Uterus (tissue), 4 donors: ENCODE data around the gene SPATS1. TPM values are rescaled to one million over a fixed set of nuclear protein-coding genes. Genes with fewer than 3 reads are reported as not detected.
"Not testable (repeated sequence)": the region's sequence is repeated elsewhere in the genome, so short reads cannot be mapped to it uniquely, and the experiment has no call there.

ENCODE experiments used
- DNase-seq, 2 donors: peaks; one replicate each; pipeline ENCODE4 v3.0.0-alpha.2; 2019 to 2020
- H3K27ac ChIP-seq, 2 donors: fragments of 200-600 bp; sonication (generic); 1 replicate in 1 of 2; 2 replicates in 1 of 2; pipeline ENCODE4 v1.5.1; 2016 to 2018
- H3K27me3 ChIP-seq, 2 donors: fragments of 200-600 bp; sonication (generic); one replicate each; pipeline ENCODE4 v1.5.1; 2018 to 2019; ENCODE audit warnings: control low read depth in 1 of 2
- H3K36me3 ChIP-seq, 2 donors: fragments of 200-600 bp; sonication (generic); one replicate each; pipeline ENCODE4 v1.5.1; 2019; ENCODE audit warnings: control low read depth in 1 of 2
- H3K4me1 ChIP-seq, 2 donors: fragments of 200-600 bp; sonication (generic); one replicate each; pipeline ENCODE4 v1.5.1; 2018 to 2019; ENCODE audit warnings: control low read depth in 1 of 2
- H3K4me3 ChIP-seq, 2 donors: fragments of 200-600 bp; sonication (generic); 1 replicate in 1 of 2; 2 replicates in 1 of 2; pipeline ENCODE4 v1.5.1; 2018 to 2019; ENCODE audit warnings: mild to moderate bottlenecking in 1 of 2
- H3K9me3 ChIP-seq, 2 donors: fragments of 200-600 bp; sonication (generic); one replicate each; pipeline ENCODE4 v1.5.1; 2019; ENCODE audit warnings: control low read depth in 1 of 2
- POLR2A ChIP-seq, 2 donors: fragments of 450-650 bp; IDR thresholded peaks; one replicate each; pipeline ENCODE4 v1.6.1; 2016; ENCODE audit warnings: antibody characterized with exemption in 2 of 2, mild to moderate bottlenecking in 1 of 2, moderate library complexity in 1 of 2
- intact Hi-C: fragments of 100-400 bp; cut with DNase I; formaldehyde crosslinking; loops from one replicate; pipeline ENCODE4 v1.15.1; 2023; ENCODE audit warnings: low total_unique reads
- total RNA-seq, 4 donors: library from RNA; depleted of rRNA in 3 of 4; stranded (reverse); fragments of >200 nt in 3 of 4; gene quantifications; one replicate each; pipeline versions ENCODE4 v1.1.0 to v1.2.4, GENCODE V29; 2014 to 2023
- TF ChIP-seq, protein P1 (sequence below), 4 experiments: fragments of 200-600 bp in 2 of 4; fragments of 450-650 bp in 2 of 4; sonication (generic) in 2 of 4; IDR thresholded peaks; one replicate each; pipeline ENCODE4 v1.5.1; 2016 to 2019; ENCODE audit warnings: antibody characterized with exemption in 4 of 4, mild to moderate bottlenecking in 2 of 4, moderate library complexity in 1 of 4
- donor health status: DM: yes; HTN: yes; CAD: no.

The SPATS1 gene
- total RNA-seq, 4 donors from 2014 or later = 0.62 TPM; not detected in 3

DNA sequence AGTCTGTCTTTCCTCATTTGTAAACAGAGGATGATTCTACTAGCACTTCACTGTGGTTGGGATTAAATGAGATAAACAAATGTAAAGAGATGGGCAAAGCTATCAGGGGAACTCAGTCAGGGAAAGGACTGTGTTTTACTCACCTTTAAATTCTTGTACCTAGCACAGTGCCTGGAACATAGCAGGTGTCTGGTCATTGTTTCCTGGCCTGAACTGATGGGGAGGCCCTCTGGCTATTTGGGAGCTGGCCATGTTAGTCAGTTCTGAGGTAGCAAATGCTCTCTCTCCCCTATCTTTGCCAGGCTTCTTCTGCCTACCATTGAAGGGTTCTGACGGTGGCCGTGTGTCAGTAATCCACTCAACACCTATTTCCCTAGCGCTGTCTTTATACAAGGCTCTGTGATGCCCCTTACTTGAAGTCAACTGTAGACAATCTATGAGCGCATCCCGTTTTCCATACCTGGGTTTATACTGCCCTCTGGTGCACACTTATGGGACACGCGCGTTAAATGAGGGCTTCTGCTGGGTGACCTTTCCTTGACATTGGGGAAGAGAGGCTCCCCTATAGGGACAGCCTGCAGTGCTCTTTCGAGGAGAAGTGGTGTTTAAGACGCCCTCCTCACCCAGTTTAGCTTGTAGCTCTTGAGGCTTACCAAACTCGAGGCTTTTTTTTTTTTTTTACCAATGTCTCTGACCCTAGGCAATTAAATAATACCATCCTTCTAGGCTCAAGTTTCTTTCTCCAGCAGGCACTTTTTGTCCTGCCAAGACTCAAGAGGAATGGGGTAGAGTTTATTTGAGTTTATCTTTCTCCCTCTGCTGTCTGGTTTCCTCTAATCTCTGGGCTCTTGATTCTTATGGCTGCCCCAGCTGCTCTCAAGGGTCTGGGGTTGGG, 4.0 kb upstream of the SPATS1 start:
- Histone ChIP-seq H3K9me3 (no peaks in the 10 kb centered on the region), H3K4me1 (no peaks in the 10 kb centered on the region), H3K27ac (no peak overlapping the region), H3K27me3 (no peaks in the 10 kb centered on the region), H3K4me3 (no peak overlapping the region), H3K36me3 (no peaks in the 10 kb centered on the region)
- DNase-seq = peak; percentile 22 to 40
- TF ChIP-seq, protein P1, sequence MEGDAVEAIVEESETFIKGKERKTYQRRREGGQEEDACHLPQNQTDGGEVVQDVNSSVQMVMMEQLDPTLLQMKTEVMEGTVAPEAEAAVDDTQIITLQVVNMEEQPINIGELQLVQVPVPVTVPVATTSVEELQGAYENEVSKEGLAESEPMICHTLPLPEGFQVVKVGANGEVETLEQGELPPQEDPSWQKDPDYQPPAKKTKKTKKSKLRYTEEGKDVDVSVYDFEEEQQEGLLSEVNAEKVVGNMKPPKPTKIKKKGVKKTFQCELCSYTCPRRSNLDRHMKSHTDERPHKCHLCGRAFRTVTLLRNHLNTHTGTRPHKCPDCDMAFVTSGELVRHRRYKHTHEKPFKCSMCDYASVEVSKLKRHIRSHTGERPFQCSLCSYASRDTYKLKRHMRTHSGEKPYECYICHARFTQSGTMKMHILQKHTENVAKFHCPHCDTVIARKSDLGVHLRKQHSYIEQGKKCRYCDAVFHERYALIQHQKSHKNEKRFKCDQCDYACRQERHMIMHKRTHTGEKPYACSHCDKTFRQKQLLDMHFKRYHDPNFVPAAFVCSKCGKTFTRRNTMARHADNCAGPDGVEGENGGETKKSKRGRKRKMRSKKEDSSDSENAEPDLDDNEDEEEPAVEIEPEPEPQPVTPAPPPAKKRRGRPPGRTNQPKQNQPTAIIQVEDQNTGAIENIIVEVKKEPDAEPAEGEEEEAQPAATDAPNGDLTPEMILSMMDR (IDR thresholded peaks at IDR 0.05) = peak; percentile 48 to 66 (median 60)
- TF ChIP-seq POLR2A (IDR thresholded peaks at IDR 0.05) = no peak
- intact Hi-C loops = no loop called here

GRCh38 chr6:44339301-44339700, 3.1 kb upstream of the SPATS1 start:
- H3K9me3 ChIP-seq = no peaks in the 10 kb centered on the region
- no peak overlapping the region for H3K4me3 ChIP-seq
- no peak for TF ChIP-seq POLR2A (IDR thresholded peaks at IDR 0.05)
- TF ChIP-seq, protein P1 (IDR thresholded peaks at IDR 0.05) = no peak
- no peaks in the 10 kb centered on the region for H3K4me1 ChIP-seq
- H3K27ac ChIP-seq = no peak overlapping the region
- no peak for DNase-seq
- intact Hi-C loops = no loop called here
- no peaks in the 10 kb centered on the region for H3K36me3 ChIP-seq
- H3K27me3 ChIP-seq = no peaks in the 10 kb centered on the region

DNA sequence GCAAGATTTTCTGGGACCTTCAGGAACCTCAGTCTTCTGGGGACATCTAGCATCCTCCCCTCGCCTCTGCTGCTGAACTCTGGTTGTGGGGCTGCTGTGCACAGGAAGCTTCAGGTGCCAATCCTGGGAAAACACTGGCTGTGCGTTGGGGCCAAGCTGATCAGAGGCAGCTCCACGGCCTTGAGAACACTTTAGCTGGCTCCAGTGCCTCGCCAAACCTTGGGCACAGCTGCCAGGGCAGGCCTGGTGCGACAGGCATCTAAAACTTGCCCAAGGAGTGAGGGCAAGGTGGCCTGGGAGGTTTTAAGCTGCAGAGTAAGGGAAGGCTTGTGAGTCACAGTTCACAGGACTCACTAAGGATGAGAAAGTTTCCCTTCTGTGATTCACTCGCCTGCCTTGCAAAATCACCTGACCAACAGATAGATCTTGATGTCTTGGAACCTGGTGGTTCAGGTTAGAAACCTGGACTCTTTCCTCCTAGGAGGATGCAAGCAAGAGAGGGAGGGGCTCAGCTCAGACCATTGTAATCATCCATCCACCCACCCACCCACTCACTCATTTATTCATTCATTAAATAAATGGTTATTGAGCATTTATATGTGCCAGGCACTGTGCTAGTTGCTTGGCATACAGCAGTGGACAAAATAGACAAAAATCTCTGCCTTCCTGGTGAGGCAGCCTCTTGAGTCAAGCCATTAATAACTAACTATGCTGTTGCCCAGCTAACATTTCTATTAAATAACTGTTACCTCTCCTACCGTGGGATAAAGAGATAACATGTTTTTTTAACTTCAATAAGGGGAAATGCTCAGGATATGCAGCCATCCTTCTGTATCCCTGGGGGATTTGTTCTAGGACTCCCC, 2.5 kb upstream of the SPATS1 start:
- Histone ChIP-seq H3K9me3 (no peaks in the 10 kb centered on the region), H3K36me3 (no peaks in the 10 kb centered on the region), H3K27me3 (no peaks in the 10 kb centered on the region), H3K4me3 (no peak overlapping the region), H3K27ac (no peak overlapping the region), H3K4me1 (no peaks in the 10 kb centered on the region)
- intact Hi-C loops = no loop called here
- no peak for TF ChIP-seq POLR2A (IDR thresholded peaks at IDR 0.05)
- DNase-seq = no peak

DNA sequence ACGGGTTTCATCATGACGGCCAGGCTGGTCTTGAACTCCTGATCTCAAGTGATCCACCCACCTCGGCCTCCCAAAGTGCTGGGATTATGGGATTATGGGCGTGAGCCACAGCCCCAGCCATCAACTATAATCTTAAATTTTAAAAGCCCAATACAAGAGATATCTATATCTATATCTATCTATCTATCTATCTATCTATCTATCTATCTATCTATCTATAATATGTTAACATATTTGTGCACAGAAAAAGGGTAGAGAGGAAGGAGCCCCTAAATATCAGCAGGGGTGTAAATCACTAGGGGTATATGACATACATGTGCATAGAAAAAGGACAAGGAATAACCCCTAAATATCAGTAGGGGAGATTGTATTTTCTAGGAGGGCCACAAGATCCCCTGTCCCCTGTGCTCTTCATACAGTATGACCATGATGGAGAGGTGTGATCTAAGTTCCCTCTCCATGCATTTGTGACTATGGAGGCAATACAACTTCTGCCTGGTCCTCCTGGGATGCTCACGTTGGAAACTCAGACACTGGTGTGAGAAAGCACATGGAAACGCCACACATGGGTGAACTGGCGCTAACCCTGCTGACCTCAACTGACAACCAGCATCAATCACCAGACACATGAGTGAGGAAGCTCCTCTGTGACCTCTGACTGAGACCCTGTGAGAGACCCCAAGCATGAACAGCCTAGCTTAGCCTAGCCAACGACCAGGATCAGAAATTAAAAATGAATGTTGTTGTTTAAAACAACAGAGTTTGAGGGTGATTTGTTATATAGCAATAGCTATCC, 1.2 kb upstream of the SPATS1 start:
- no peaks in the 10 kb centered on the region for H3K36me3 ChIP-seq
- H3K27me3 ChIP-seq = no peaks in the 10 kb centered on the region
- H3K4me1 ChIP-seq = no peaks in the 10 kb centered on the region
- no peak overlapping the region for H3K27ac ChIP-seq
- no peak for TF ChIP-seq POLR2A (IDR thresholded peaks at IDR 0.05)
- TF ChIP-seq, protein P1 (IDR thresholded peaks at IDR 0.05) = no peak
- H3K9me3 ChIP-seq = no peaks in the 10 kb centered on the region
- no peak for DNase-seq
- intact Hi-C loops = no loop called here
- H3K4me3 ChIP-seq = no peak overlapping the region

GRCh38 chr6:44342052-44342451, 398 bp upstream of the SPATS1 start:
- H3K4me1 ChIP-seq = no peaks in the 10 kb centered on the region
- no peak overlapping the region for H3K27ac ChIP-seq
- H3K36me3 ChIP-seq = no peaks in the 10 kb centered on the region
- no peak overlapping the region for H3K4me3 ChIP-seq
- H3K9me3 ChIP-seq = no peaks in the 10 kb centered on the region
- TF ChIP-seq, protein P1 (IDR thresholded peaks at IDR 0.05) = no peak
- TF ChIP-seq POLR2A (IDR thresholded peaks at IDR 0.05) = no peak
- no peak for DNase-seq
- intact Hi-C loops = no loop called here
- H3K27me3 ChIP-seq = no peaks in the 10 kb centered on the region

DNA sequence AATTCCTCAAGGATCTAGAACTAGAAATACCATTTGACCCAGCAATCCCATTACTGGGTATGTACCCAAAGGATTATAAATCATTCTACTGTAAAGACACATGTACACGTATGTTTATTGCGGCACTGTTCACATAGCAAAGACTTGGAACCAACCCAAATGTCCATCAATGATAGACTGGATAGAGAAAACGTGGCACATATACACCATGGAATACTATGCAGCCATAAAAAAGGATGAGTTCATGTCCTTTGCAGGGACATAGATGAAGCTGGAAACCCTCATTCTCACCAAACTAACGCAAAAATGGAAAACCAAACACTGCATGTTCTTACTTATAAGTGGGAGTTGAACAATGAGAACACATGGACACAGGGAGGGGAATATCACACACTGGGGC, 4.4 kb downstream of the SPATS1 start:
- H3K36me3 ChIP-seq, H3K4me3 ChIP-seq, intact Hi-C loops, DNase-seq, H3K4me1 ChIP-seq, H3K27me3 ChIP-seq, H3K27ac ChIP-seq, H3K9me3 ChIP-seq: not testable (repeated sequence)
